BJ (cell line): ENCODE measurements around the gene PRPS1. TPM values are rescaled to one million over a fixed set of nuclear protein-coding genes. Genes with fewer than 3 reads are reported as not detected.

Experiments used
- CTCF ChIA-PET: fragments of 350-600 bp; formaldehyde crosslinking; extraction: SDS; loops from one replicate; lab custom pipeline; 2021; ENCODE audit warnings: antibody characterized with exemption, inconsistent platforms; lab: Yijun Ruan, JAX
- POLR2A ChIA-PET: fragments of 300-600 bp; sonication (Branson Sonifier 250); formaldehyde crosslinking; extraction: SDS; loops from one replicate; lab custom pipeline; 2021; ENCODE audit warnings: antibody characterized with exemption; lab: Charles Lee
- DNase-seq: peaks from one replicate; pipeline ENCODE4 v3.0.0-alpha.2; 2011; ENCODE audit warnings: low read depth
- H3K27me3 ChIP-seq: 2 replicates; pipeline ENCODE4 v1.6.0; 2011; ENCODE audit warnings: low read length; ENCODE audit not compliant: control insufficient read depth, insufficient read depth
- H3K36me3 ChIP-seq: 2 replicates; pipeline ENCODE4 v1.5.1; 2011; ENCODE audit warnings: low read length; ENCODE audit not compliant: control insufficient read depth, insufficient read depth
- H3K4me3 ChIP-seq: 2 replicates; pipeline ENCODE4 v1.5.1; 2011; ENCODE audit warnings: low read depth, mild to moderate bottlenecking, control low read depth, low read length
- polyA plus RNA-seq: library from polyadenylated mRNA; depleted of rRNA; stranded (reverse); fragments of >200 nt; gene quantifications from 2 replicates; pipeline ENCODE4 v1.2.3, GENCODE V29; 2011
- TF ChIP-seq, protein P1 (sequence below): IDR thresholded peaks from 2 replicates; pipeline ENCODE4 v1.5.1; 2011; ENCODE audit warnings: low read depth, mild to moderate bottlenecking, control low read depth, inconsistent platforms, low read length, moderate library complexity; ENCODE audit not compliant: insufficient read depth

The PRPS1 gene
- polyA plus RNA-seq, 1 experiment: 50.1 TPM

DNA sequence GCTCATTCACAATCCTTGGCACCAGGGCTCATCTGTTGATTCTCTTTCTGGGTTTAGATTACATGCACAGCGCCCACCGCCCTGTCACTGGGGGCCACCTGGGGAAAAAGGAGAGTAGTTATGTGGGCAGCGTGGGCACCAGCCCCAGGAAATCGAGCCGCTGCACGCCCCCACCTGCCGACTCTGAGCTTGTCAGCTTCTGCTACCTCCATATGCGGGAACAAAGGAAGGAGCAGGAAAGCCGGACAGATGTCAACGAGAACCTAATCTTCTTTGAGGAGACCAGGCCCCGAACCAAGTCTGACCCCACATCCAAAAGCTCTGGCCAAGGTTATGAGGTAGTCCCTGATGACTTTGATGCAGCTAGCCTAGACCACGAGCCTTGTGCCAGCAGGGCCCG, 31.0 kb upstream of the PRPS1 start:
- CTCF ChIA-PET: interaction anchor here (0.8 kb wide), 1 partner anchor 57 kb away, joined by 3 read pairs; no protein-coding TSS in a partner anchor
- POLR2A ChIA-PET: no interaction called here
- H3K27me3 ChIP-seq: no peaks in the 10 kb centered on the region
- no peak overlapping the region for H3K4me3 ChIP-seq
- no peaks in the 10 kb centered on the region for H3K36me3 ChIP-seq
- no peak for DNase-seq
- TF ChIP-seq, protein P1, sequence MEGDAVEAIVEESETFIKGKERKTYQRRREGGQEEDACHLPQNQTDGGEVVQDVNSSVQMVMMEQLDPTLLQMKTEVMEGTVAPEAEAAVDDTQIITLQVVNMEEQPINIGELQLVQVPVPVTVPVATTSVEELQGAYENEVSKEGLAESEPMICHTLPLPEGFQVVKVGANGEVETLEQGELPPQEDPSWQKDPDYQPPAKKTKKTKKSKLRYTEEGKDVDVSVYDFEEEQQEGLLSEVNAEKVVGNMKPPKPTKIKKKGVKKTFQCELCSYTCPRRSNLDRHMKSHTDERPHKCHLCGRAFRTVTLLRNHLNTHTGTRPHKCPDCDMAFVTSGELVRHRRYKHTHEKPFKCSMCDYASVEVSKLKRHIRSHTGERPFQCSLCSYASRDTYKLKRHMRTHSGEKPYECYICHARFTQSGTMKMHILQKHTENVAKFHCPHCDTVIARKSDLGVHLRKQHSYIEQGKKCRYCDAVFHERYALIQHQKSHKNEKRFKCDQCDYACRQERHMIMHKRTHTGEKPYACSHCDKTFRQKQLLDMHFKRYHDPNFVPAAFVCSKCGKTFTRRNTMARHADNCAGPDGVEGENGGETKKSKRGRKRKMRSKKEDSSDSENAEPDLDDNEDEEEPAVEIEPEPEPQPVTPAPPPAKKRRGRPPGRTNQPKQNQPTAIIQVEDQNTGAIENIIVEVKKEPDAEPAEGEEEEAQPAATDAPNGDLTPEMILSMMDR: no peak

DNA sequence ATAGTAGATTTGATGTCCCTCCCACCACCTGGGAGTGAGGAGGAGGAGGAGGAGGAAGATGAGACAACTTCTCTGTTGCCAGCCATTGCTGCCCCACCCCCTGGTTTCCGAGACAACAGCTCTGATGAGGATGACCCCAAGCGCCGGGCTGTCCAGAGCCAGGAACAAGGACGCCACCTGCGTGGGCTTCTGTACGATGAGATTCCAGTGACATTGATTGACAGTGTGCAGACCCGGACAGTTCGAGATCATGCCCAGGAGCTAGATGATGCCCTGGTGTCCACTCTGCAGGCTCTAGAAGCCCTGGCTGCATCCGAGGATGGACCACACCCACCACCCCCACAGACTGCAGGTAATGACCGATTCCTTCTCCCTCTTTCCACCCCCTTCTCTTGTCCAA, 30.5 kb upstream of the PRPS1 start:
- H3K4me3 ChIP-seq: no peak overlapping the region
- no peak for DNase-seq
- ChIA-PET CTCF (interaction anchor here (0.8 kb wide), 1 partner anchor 57 kb away, joined by 3 read pairs; no protein-coding TSS in a partner anchor), POLR2A (no interaction called here)
- TF ChIP-seq, protein P1: no peak
- H3K36me3 ChIP-seq: no peaks in the 10 kb centered on the region
- no peaks in the 10 kb centered on the region for H3K27me3 ChIP-seq

DNA sequence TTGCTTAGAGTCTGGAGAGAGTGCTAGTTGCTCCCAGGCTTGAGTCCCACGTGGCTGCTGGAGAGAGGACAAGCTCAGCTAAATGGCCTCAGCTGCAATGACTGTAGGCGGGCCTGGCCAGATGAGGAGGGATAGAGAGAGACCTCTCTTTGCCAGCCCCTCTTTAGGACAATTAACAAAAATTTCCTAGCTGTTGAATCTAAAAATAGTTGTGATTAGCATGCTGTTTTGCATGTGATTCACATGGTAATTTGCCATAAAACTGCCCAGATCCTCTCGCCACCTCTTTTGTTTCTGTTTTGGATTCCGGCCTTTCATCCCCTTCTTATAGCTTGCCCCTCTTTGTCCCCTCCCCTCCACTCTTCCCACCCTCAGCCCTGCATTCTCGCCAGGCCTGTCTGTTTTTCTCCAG, 28.9 kb upstream of the PRPS1 start:
- H3K4me3 ChIP-seq: no peak overlapping the region
- CTCF ChIA-PET: no interaction called here
- TF ChIP-seq, protein P1: no peak
- POLR2A ChIA-PET: no interaction called here
- no peak for DNase-seq
- no peaks in the 10 kb centered on the region for H3K36me3 ChIP-seq
- H3K27me3 ChIP-seq: no peaks in the 10 kb centered on the region

DNA sequence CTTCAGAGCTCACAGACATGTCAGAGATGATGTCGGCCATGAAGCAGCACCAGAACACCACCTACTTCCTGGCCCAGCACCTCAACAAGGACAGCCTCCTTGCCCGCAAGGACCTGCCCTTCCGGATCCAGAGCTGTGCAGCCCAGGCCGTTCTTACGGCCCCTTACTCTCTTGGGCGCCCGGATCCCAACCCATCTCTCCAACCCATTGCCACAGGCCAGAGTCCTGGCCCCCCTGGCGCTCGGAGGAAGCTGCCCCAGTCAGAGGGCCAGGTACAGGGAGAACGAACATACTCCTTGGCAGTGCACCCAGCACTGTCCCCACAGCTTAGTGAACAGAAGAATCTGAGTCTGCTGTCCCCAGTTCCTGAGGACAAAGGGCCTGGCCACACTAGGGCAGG, 27.9 kb upstream of the PRPS1 start:
- CTCF ChIA-PET: no interaction called here
- H3K36me3 ChIP-seq: no peaks in the 10 kb centered on the region
- TF ChIP-seq, protein P1: no peak
- no peak overlapping the region for H3K4me3 ChIP-seq
- POLR2A ChIA-PET: no interaction called here
- DNase-seq: no peak
- no peaks in the 10 kb centered on the region for H3K27me3 ChIP-seq

DNA sequence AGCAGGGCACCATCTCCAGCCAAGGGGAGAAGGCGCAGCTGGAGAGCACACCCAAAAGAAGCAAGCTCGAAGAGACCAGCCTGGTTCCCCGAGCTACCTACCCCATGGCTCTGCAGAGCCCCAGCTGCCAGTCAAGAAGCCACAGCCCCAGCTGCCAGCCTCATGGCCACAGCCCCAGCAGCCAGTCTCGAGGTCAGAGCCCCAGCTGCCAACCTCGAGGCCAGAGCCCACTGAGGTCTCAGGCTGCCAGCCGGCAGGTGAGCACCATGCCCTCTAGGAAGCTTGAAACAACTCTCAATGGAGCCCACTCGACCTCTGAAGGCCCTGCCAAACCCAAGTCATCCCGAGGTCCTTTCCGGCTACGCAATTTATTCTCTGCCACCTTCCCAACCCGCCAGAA, 27.0 kb upstream of the PRPS1 start:
- no peak for DNase-seq
- CTCF ChIA-PET: no interaction called here
- TF ChIP-seq, protein P1: no peak
- Histone ChIP-seq H3K36me3 (no peaks in the 10 kb centered on the region), H3K4me3 (no peak overlapping the region), H3K27me3 (no peaks in the 10 kb centered on the region)
- POLR2A ChIA-PET: no interaction called here
